Vagina (tissue), 2 donors: Measurements from ENCODE around the gene TENM4.

ENCODE experiments used
- CTCF ChIP-seq, 3 experiments: fragments of 450-650 bp in 2 of 3; fragments of 200-600 bp in 1 of 3; sonication (generic) in 1 of 3; IDR thresholded peaks; one replicate each; pipeline ENCODE4 v1.5.1; 2017 to 2019; ENCODE audit warnings: antibody characterized with exemption in 3 of 3, mild to moderate bottlenecking in 2 of 3, moderate library complexity in 2 of 3
- POLR2A ChIP-seq, 2 donors: fragments of 450-650 bp; IDR thresholded peaks; one replicate each; pipeline ENCODE4 v1.6.1; 2017; ENCODE audit warnings: antibody characterized with exemption in 2 of 2, mild to moderate bottlenecking in 2 of 2, moderate library complexity in 2 of 2

GRCh38 chr11:78647266-78647915 lies 793.4 kb downstream of the TENM4 start:
- TF ChIP-seq CTCF (IDR thresholded peaks at IDR 0.05) (no peak), POLR2A (IDR thresholded peaks at IDR 0.05) (no peak)
